ENCODE measurements around the gene CCDC85A. TPM values are rescaled to one million over a fixed set of nuclear protein-coding genes. Genes with fewer than 3 reads are reported as not detected.

The CCDC85A gene
- total and polyA plus RNA-seq, 2 experiments from 2014 or later, result 0.21 to 0.24 TPM

DNA sequence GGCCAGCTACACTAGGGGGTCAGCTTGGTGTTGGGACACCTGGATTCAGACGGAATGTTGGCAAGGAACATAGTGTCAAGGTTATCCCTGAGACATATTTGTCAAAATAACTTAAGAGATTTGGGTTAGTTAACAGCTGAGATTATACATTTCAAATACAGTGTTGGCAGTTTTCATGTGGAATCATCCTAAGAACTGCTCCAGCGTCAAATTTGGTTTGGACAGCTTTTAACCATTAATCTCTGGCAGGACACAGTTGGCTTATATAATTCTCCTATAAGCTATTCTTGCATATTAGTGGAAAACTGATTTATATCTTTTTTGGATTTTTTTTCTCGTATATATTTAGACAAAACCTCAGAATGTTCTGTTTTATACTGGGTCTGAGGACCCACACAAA lies 132.2 kb downstream of the CCDC85A start:
- DNase-seq (ENCODE audit: low spot score), result no peak
- Histone ChIP-seq H3K4me1 (ENCODE audit: insufficient read depth) (peaks cover 6% of the 10 kb centered on the region; the same call in 1 of the 2 replicates), H2AFZ (no peak overlapping the region), H3K79me2 (replicated peaks; ENCODE audit: insufficient read depth) (no peaks in the 10 kb centered on the region), H3K4me3 (no peak overlapping the region), H3K36me3 (ENCODE audit: insufficient read depth) (no peaks in the 10 kb centered on the region), H3K9me2 (ENCODE audit: insufficient read depth) (no peaks in the 10 kb centered on the region), H4K20me1 (replicated peaks; ENCODE audit: insufficient read depth) (no peaks in the 10 kb centered on the region), H3K27ac (ENCODE audit: low read depth) (no peak overlapping the region), H3F3A (replicated peaks; ENCODE audit: low read depth) (no peaks in the 10 kb centered on the region), H3K4me2 (no peak overlapping the region), H3K27me3 (ENCODE audit: insufficient read depth) (no peaks in the 10 kb centered on the region)
- ATAC-seq, result no peak
- Mint-ChIP-seq H3K36me3 (ENCODE audit: low read depth) (no peaks in the 10 kb centered on the region), H3K9me3 (no peaks in the 10 kb centered on the region), H3K27ac (no peak overlapping the region), H3K27me3 (ENCODE audit: insufficient read depth, low read depth, poor library complexity) (peaks cover 3% of the 10 kb centered on the region), H3K4me3 (no peak overlapping the region), H3K4me1 (peaks cover 6% of the 10 kb centered on the region)
- TF ChIP-seq, protein P1, sequence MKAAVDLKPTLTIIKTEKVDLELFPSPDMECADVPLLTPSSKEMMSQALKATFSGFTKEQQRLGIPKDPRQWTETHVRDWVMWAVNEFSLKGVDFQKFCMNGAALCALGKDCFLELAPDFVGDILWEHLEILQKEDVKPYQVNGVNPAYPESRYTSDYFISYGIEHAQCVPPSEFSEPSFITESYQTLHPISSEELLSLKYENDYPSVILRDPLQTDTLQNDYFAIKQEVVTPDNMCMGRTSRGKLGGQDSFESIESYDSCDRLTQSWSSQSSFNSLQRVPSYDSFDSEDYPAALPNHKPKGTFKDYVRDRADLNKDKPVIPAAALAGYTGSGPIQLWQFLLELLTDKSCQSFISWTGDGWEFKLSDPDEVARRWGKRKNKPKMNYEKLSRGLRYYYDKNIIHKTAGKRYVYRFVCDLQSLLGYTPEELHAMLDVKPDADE (IDR thresholded peaks at IDR 0.05), result no peak
- TF ChIP-seq ZNF331 (CRISPR knock-in tag; IDR thresholded peaks at IDR 0.05; ENCODE audit: low read depth) (no peak), EZH2 (IDR thresholded peaks at IDR 0.05; ENCODE audit: low read depth, unreplicated experiment) (no peak), STAT1 (IDR thresholded peaks at IDR 0.05; ENCODE audit: unreplicated experiment) (no peak), JUNB (IDR thresholded peaks at IDR 0.05; ENCODE audit: unreplicated experiment) (no peak), ZNF114 (CRISPR knock-in tag; IDR thresholded peaks at IDR 0.05) (no peak), EZH2phosphoT487 (IDR thresholded peaks at IDR 0.05; ENCODE audit: unreplicated experiment) (no peak), POLR2AphosphoS5 (IDR thresholded peaks at IDR 0.05; ENCODE audit: low read depth) (no peak), NANOG (IDR thresholded peaks at IDR 0.05; ENCODE audit: borderline replicate concordance) (no peak), CREB1 (CRISPR knock-in tag; IDR thresholded peaks at IDR 0.05; ENCODE audit: low read depth) (no peak)
- TF ChIP-seq, protein P2, sequence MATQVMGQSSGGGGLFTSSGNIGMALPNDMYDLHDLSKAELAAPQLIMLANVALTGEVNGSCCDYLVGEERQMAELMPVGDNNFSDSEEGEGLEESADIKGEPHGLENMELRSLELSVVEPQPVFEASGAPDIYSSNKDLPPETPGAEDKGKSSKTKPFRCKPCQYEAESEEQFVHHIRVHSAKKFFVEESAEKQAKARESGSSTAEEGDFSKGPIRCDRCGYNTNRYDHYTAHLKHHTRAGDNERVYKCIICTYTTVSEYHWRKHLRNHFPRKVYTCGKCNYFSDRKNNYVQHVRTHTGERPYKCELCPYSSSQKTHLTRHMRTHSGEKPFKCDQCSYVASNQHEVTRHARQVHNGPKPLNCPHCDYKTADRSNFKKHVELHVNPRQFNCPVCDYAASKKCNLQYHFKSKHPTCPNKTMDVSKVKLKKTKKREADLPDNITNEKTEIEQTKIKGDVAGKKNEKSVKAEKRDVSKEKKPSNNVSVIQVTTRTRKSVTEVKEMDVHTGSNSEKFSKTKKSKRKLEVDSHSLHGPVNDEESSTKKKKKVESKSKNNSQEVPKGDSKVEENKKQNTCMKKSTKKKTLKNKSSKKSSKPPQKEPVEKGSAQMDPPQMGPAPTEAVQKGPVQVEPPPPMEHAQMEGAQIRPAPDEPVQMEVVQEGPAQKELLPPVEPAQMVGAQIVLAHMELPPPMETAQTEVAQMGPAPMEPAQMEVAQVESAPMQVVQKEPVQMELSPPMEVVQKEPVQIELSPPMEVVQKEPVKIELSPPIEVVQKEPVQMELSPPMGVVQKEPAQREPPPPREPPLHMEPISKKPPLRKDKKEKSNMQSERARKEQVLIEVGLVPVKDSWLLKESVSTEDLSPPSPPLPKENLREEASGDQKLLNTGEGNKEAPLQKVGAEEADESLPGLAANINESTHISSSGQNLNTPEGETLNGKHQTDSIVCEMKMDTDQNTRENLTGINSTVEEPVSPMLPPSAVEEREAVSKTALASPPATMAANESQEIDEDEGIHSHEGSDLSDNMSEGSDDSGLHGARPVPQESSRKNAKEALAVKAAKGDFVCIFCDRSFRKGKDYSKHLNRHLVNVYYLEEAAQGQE (IDR thresholded peaks at IDR 0.05; ENCODE audit: unreplicated experiment), result no peak
- TF ChIP-seq, protein P3, sequence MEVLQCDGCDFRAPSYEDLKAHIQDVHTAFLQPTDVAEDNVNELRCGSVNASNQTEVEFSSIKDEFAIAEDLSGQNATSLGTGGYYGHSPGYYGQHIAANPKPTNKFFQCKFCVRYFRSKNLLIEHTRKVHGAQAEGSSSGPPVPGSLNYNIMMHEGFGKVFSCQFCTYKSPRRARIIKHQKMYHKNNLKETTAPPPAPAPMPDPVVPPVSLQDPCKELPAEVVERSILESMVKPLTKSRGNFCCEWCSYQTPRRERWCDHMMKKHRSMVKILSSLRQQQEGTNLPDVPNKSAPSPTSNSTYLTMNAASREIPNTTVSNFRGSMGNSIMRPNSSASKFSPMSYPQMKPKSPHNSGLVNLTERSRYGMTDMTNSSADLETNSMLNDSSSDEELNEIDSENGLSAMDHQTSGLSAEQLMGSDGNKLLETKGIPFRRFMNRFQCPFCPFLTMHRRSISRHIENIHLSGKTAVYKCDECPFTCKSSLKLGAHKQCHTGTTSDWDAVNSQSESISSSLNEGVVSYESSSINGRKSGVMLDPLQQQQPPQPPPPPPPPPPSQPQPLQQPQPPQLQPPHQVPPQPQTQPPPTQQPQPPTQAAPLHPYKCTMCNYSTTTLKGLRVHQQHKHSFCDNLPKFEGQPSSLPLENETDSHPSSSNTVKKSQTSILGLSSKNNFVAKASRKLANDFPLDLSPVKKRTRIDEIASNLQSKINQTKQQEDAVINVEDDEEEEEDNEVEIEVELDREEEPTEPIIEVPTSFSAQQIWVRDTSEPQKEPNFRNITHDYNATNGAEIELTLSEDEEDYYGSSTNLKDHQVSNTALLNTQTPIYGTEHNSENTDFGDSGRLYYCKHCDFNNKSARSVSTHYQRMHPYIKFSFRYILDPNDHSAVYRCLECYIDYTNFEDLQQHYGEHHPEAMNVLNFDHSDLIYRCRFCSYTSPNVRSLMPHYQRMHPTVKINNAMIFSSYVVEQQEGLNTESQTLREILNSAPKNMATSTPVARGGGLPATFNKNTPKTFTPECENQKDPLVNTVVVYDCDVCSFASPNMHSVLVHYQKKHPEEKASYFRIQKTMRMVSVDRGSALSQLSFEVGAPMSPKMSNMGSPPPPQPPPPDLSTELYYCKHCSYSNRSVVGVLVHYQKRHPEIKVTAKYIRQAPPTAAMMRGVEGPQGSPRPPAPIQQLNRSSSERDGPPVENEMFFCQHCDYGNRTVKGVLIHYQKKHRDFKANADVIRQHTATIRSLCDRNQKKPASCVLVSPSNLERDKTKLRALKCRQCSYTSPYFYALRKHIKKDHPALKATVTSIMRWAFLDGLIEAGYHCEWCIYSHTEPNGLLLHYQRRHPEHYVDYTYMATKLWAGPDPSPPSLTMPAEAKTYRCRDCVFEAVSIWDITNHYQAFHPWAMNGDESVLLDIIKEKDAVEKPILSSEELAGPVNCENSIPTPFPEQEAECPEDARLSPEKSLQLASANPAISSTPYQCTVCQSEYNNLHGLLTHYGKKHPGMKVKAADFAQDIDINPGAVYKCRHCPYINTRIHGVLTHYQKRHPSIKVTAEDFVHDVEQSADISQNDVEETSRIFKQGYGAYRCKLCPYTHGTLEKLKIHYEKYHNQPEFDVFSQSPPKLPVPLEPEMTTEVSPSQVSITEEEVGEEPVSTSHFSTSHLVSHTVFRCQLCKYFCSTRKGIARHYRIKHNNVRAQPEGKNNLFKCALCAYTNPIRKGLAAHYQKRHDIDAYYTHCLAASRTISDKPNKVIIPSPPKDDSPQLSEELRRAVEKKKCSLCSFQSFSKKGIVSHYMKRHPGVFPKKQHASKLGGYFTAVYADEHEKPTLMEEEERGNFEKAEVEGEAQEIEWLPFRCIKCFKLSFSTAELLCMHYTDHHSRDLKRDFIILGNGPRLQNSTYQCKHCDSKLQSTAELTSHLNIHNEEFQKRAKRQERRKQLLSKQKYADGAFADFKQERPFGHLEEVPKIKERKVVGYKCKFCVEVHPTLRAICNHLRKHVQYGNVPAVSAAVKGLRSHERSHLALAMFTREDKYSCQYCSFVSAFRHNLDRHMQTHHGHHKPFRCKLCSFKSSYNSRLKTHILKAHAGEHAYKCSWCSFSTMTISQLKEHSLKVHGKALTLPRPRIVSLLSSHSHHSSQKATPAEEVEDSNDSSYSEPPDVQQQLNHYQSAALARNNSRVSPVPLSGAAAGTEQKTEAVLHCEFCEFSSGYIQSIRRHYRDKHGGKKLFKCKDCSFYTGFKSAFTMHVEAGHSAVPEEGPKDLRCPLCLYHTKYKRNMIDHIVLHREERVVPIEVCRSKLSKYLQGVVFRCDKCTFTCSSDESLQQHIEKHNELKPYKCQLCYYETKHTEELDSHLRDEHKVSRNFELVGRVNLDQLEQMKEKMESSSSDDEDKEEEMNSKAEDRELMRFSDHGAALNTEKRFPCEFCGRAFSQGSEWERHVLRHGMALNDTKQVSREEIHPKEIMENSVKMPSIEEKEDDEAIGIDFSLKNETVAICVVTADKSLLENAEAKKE (CRISPR knock-in tag; IDR thresholded peaks at IDR 0.05), result no peak
- TF ChIP-seq, protein P4, sequence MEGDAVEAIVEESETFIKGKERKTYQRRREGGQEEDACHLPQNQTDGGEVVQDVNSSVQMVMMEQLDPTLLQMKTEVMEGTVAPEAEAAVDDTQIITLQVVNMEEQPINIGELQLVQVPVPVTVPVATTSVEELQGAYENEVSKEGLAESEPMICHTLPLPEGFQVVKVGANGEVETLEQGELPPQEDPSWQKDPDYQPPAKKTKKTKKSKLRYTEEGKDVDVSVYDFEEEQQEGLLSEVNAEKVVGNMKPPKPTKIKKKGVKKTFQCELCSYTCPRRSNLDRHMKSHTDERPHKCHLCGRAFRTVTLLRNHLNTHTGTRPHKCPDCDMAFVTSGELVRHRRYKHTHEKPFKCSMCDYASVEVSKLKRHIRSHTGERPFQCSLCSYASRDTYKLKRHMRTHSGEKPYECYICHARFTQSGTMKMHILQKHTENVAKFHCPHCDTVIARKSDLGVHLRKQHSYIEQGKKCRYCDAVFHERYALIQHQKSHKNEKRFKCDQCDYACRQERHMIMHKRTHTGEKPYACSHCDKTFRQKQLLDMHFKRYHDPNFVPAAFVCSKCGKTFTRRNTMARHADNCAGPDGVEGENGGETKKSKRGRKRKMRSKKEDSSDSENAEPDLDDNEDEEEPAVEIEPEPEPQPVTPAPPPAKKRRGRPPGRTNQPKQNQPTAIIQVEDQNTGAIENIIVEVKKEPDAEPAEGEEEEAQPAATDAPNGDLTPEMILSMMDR (conservative IDR thresholded peaks at IDR 0.05; ENCODE audit: low read depth in 2 of 2), result no peak

Measured in GM23338 (cell line).